A549 (cell line): Measurements from ENCODE around the gene C11orf65. TPM values are rescaled to one million over a fixed set of nuclear protein-coding genes. Genes with fewer than 3 reads are reported as not detected.
A peak's percentile ranks its signal among the peaks of the same experiment; 100 is the strongest.
"Not testable (repeated sequence)": the region's sequence is repeated elsewhere in the genome, so short reads cannot be mapped to it uniquely, and the experiment has no call there.

Source experiments
- ATAC-seq, 2 experiments: fragments of 200-7000 bp in 1 of 2; fragments of >200 bp in 1 of 2; cut with Nextera tagmentation in 1 of 2; cut with Tn5 transposase in 1 of 2; 3 replicates each; pipeline versions ENCODE4 v1.8.0 to v1.9.1; 2018 to 2020; ENCODE audit warnings: mild to moderate bottlenecking in 1 of 2, moderate library complexity in 1 of 2
- CTCF ChIA-PET: fragments of 300-600 bp; sonication (Branson Sonifier 250); formaldehyde crosslinking; extraction: SDS; loops from one replicate; lab custom pipeline; 2021; ENCODE audit warnings: antibody characterized with exemption, inconsistent platforms; lab: Yijun Ruan, JAX
- POLR2A ChIA-PET: fragments of 350-600 bp; formaldehyde crosslinking; extraction: SDS; loops from one replicate; lab custom pipeline; 2021; ENCODE audit warnings: antibody characterized with exemption, inconsistent platforms; lab: Yijun Ruan, JAX
- DNase-seq, 2 experiments: peaks; one replicate each; pipeline versions ENCODE4 v3.0.0 to v3.0.0-alpha.2; 2011 to 2016; ENCODE audit warnings: low read depth in 1 of 2, low spot score in 1 of 2
- FAIRE-seq: peaks from 2 replicates; lab custom pipeline; 2011; peaks lifted over from hg19 to GRCh38; lab: Jason Lieb, UNC
- H3K27ac ChIP-seq, 2 experiments: fragments of >200 bp; sonication (Bioruptor Twin); formaldehyde crosslinking; 3 replicates each; pipeline ENCODE4 v1.5.1; 2016 to 2017
- H3K4me1 ChIP-seq: fragments of >200 bp; sonication (Bioruptor Twin); formaldehyde crosslinking; 3 replicates; pipeline ENCODE4 v1.6.1; 2016
- H3K4me2 ChIP-seq: fragments of >200 bp; sonication (Bioruptor Twin); formaldehyde crosslinking; 3 replicates; pipeline ENCODE4 v1.6.1; 2016
- H3K4me3 ChIP-seq: fragments of >200 bp; sonication (Bioruptor Twin); formaldehyde crosslinking; 3 replicates; pipeline ENCODE4 v1.5.1; 2016
- H3K9me3 ChIP-seq: fragments of >200 bp; sonication (Bioruptor Twin); formaldehyde crosslinking; 3 replicates; pipeline ENCODE4 v1.6.1; 2016
- ATOH8 ChIP-seq: fragments of 250-450 bp; sonication (Bioruptor Pico); IDR thresholded peaks from 2 replicates; pipeline ENCODE4 v1.5.0; 2020; ENCODE audit warnings: low read depth, mild to moderate bottlenecking, moderate library complexity
- CBX8 ChIP-seq: fragments of 200-600 bp; sonication (generic); IDR thresholded peaks from 2 replicates; pipeline ENCODE4 v1.6.1; 2016
- CTCF ChIP-seq: fragments of >200 bp; sonication (Bioruptor Twin); formaldehyde crosslinking; IDR thresholded peaks from 3 replicates; pipeline ENCODE4 v1.5.1; 2016
- EHMT2 ChIP-seq: fragments of 200-600 bp; sonication (generic); IDR thresholded peaks from 2 replicates; pipeline ENCODE4 v1.6.1; 2016; ENCODE audit warnings: antibody characterized with exemption, low read depth, mild to moderate bottlenecking, moderate library complexity
- ESRRA ChIP-seq: fragments of 150-350 bp; IDR thresholded peaks from 2 replicates; pipeline ENCODE4 v1.6.1; 2014; ENCODE audit warnings: mild to moderate bottlenecking, low read length, borderline replicate concordance
- FOSB ChIP-seq: fragments of 250-450 bp; sonication (Bioruptor Pico); IDR thresholded peaks from 2 replicates; pipeline ENCODE4 v1.5.0; 2020; ENCODE audit warnings: mild to moderate bottlenecking, moderate library complexity
- FOXS1 ChIP-seq: fragments of 250-450 bp; sonication (Bioruptor Pico); IDR thresholded peaks from 2 replicates; pipeline ENCODE4 v1.5.0; 2020; ENCODE audit warnings: mild to moderate bottlenecking, moderate library complexity
- HOXB13 ChIP-seq: fragments of 250-450 bp; sonication (Bioruptor Pico); IDR thresholded peaks from 2 replicates; pipeline ENCODE4 v1.5.0; 2020; ENCODE audit warnings: low read depth, mild to moderate bottlenecking, moderate library complexity
- JUN ChIP-seq, 2 experiments: fragments of >200 bp; sonication (Bioruptor Twin); formaldehyde crosslinking; IDR thresholded peaks; 2 replicates in 1 of 2; 3 replicates in 1 of 2; pipeline ENCODE4 v1.6.1; 2016 to 2017
- MYC ChIP-seq: IDR thresholded peaks from 2 replicates; pipeline ENCODE4 v1.6.1; 2012; ENCODE audit warnings: mild to moderate bottlenecking, inconsistent platforms, low read length, improper control_type of control experiment, borderline replicate concordance
- PHF8 ChIP-seq: fragments of 200-600 bp; sonication (generic); IDR thresholded peaks from 2 replicates; pipeline ENCODE4 v1.6.1; 2016; ENCODE audit warnings: low read depth, mild to moderate bottlenecking, antibody characterized with exemption, moderate library complexity, borderline replicate concordance
- POLR2AphosphoS2 ChIP-seq: conservative IDR thresholded peaks from 2 replicates; pipeline ENCODE4 v1.6.1; 2012; ENCODE audit warnings: low read length, improper control_type of control experiment, inconsistent platforms
- RAD21 ChIP-seq, 2 experiments: fragments of >200 bp in 1 of 2; sonication (Bioruptor Twin) in 1 of 2; formaldehyde crosslinking in 1 of 2; IDR thresholded peaks in 1 of 2; conservative IDR thresholded peaks in 1 of 2; 2 replicates in 1 of 2; 3 replicates in 1 of 2; pipeline ENCODE4 v1.6.1; 2012 to 2018; ENCODE audit warnings: inconsistent platforms in 1 of 2
- RARB ChIP-seq: fragments of 250-450 bp; sonication (Bioruptor Pico); IDR thresholded peaks from 2 replicates; pipeline ENCODE4 v1.8.0; 2021; ENCODE audit warnings: mild to moderate bottlenecking, moderate library complexity
- SMC3 ChIP-seq: fragments of >200 bp; sonication (Bioruptor Twin); formaldehyde crosslinking; IDR thresholded peaks from 3 replicates; pipeline ENCODE4 v1.6.1; 2018; ENCODE audit warnings: inconsistent platforms
- USF2 ChIP-seq: fragments of 450-650 bp; IDR thresholded peaks from 2 replicates; pipeline ENCODE4 v1.6.1; 2014; ENCODE audit warnings: antibody characterized with exemption
- ZNF302 ChIP-seq: fragments of 250-450 bp; sonication (Bioruptor Pico); IDR thresholded peaks from 2 replicates; pipeline ENCODE4 v1.9.0; 2021; ENCODE audit warnings: inconsistent platforms, mild to moderate bottlenecking, moderate library complexity
- WGBS: methylation state at CpG from one replicate; pipeline ENCODE4 v1.1.6; 2017; ENCODE audit errors: missing lambda C conversion rate; 5-methylcytosine and 5-hydroxymethylcytosine counted together
- polyA plus RNA-seq, 4 experiments: library from polyadenylated mRNA; depleted of rRNA in 3 of 4; stranded (reverse); fragments of >200 nt; fragmentation: RNase III in 1 of 4; extraction: RNeasy Plus Mini Kit Qiagen cat#74134 plus additional on column Dnase treatment in 1 of 4; gene quantifications; 2 replicates in 3 of 4; 3 replicates in 1 of 4; pipeline ENCODE4 v1.2.3, GENCODE V29; 2011 to 2017

C11orf65 gene
- polyA plus RNA-seq, 2 of the 4 experiments (the other 2 are of a cell fraction), result 0.19 to 0.72 TPM

GRCh38 chr11:108432783-108433182 is 34.5 kb downstream of the C11orf65 start:
- ATAC-seq, result no peak
- POLR2A ChIA-PET, result no interaction called here

GRCh38 chr11:108431997-108432396 is 35.3 kb downstream of the C11orf65 start:
- no peaks in the 10 kb centered on the region for H3K4me1 ChIP-seq
- H3K4me3 ChIP-seq, result no peak overlapping the region
- DNase-seq, result no peak
- peaks cover 9% of the 10 kb centered on the region; the same call in 2 of the 3 replicates for H3K9me3 ChIP-seq
- no peak for FAIRE-seq
- POLR2A ChIA-PET, result no interaction called here
- no peak overlapping the region for H3K27ac ChIP-seq
- ATAC-seq, result no peak
- TF ChIP-seq PHF8, result no peak
- no peak for TF ChIP-seq ATOH8
- no peak for TF ChIP-seq ZNF302 (CRISPR knock-in tag)
- no peak overlapping the region for H3K4me2 ChIP-seq
- CTCF ChIA-PET, result no interaction called here
- 64% methylated on average over 1 of the region's 1 CpG for WGBS

More at GRCh38 chr11:108432783-108433182, 34.5 kb downstream of the C11orf65 start:
- TF ChIP-seq CBX8, result no peak
- TF ChIP-seq POLR2AphosphoS2, result no peak
- no peak for TF ChIP-seq FOXS1
- CTCF ChIA-PET, result no interaction called here
- Histone ChIP-seq H3K4me2 (no peak overlapping the region), H3K4me1 (no peaks in the 10 kb centered on the region), H3K4me3 (no peak overlapping the region), H3K9me3 (peaks cover 9% of the 10 kb centered on the region; the same call in 2 of the 3 replicates), H3K27ac (no peak overlapping the region)
- no peak for DNase-seq
- no peak for FAIRE-seq

GRCh38 chr11:108431370-108431769 is 36.0 kb downstream of the C11orf65 start:
- ChIA-PET POLR2A (no interaction called here), CTCF (no interaction called here)
- no peaks in the 10 kb centered on the region for H3K4me1 ChIP-seq
- TF ChIP-seq MYC, result no peak
- TF ChIP-seq USF2, result no peak
- no peak for TF ChIP-seq ESRRA
- no peak for TF ChIP-seq EHMT2
- no peak for TF ChIP-seq RARB (CRISPR knock-in tag)
- no peak for TF ChIP-seq JUN (IDR thresholded peaks at IDR 0.05)
- TF ChIP-seq HOXB13, result no peak
- TF ChIP-seq FOSB, result no peak
- peaks cover 6% of the 10 kb centered on the region; the same call in 2 of the 3 replicates for H3K9me3 ChIP-seq
- no peak overlapping the region for H3K4me3 ChIP-seq
- FAIRE-seq (no peak), ATAC-seq (no peak), DNase-seq (no peak)
- 15% methylated on average over 1 of the region's 1 CpG for WGBS
- no peak overlapping the region for H3K4me2 ChIP-seq
- H3K27ac ChIP-seq, result no peak overlapping the region

- CTCF ChIA-PET, result interaction anchor here (0.6 to 1.0 kb wide), 4 partner anchors 11 to 1514 kb away, joined by 3 read pairs; no protein-coding TSS in a partner anchor
- WGBS, result 57% methylated on average over 2 of the region's 2 CpGs
- FAIRE-seq, H3K4me3 ChIP-seq, H3K9me3 ChIP-seq, POLR2A ChIA-PET, H3K27ac ChIP-seq, H3K4me1 ChIP-seq, H3K4me2 ChIP-seq: not testable (repeated sequence)
- ATAC-seq, result peak in 1 of 2 experiments; percentile 47; a peak in 2 of 6 replicates
- TF ChIP-seq SMC3 (peak; percentile 38), CTCF (peak; percentile 27; the same call in 2 of the 3 replicates), RAD21 (conservative IDR thresholded peaks at IDR 0.05 in 1 of 2, IDR thresholded peaks at IDR 0.05 in 1 of 2) (peak in 1 of 2 experiments; percentile 47; a peak in 2 of 5 replicates)
- peak in 1 of 2 experiments; percentile 29 for DNase-seq
These were observed 49.8 kb downstream of the C11orf65 start for GRCh38 chr11:108417551-108417950.
